Upper lobe of left lung (tissue), 6 donors: ENCODE data around the gene NR2C2AP. TPM values are rescaled to one million over a fixed set of nuclear protein-coding genes. Genes with fewer than 3 reads are reported as not detected.

Experiments used
- ATAC-seq, 2 donors: fragments of 200-7000 bp; cut with Tn5 transposase; one replicate each; pipeline ENCODE4 v1.9.1; 2022; ENCODE audit warnings: mild to moderate bottlenecking in 2 of 2, moderate library complexity in 2 of 2; ENCODE audit not compliant: low FRiP score in 2 of 2
- DNase-seq, 2 donors: peaks; one replicate each; pipeline ENCODE4 v3.0.0-alpha.2; 2019 to 2020
- H3K27ac ChIP-seq, 4 donors: fragments of 200-600 bp; sonication (generic); one replicate each; pipeline ENCODE4 v1.5.1; 2016 to 2019
- H3K27me3 ChIP-seq, 4 donors: fragments of 200-600 bp; sonication (generic); one replicate each; pipeline ENCODE4 v1.5.1; 2017 to 2019
- H3K36me3 ChIP-seq, 4 donors: fragments of 200-600 bp; sonication (generic); one replicate each; pipeline ENCODE4 v1.5.1; 2016 to 2019
- H3K4me1 ChIP-seq, 4 donors: fragments of 200-600 bp; sonication (generic); one replicate each; pipeline ENCODE4 v1.5.1; 2018 to 2019
- H3K4me3 ChIP-seq, 4 donors: fragments of 200-600 bp; sonication (generic); one replicate each; pipeline ENCODE4 v1.5.1; 2017 to 2019; ENCODE audit warnings: mild to moderate bottlenecking in 2 of 4, moderate library complexity in 1 of 4
- H3K9me3 ChIP-seq, 4 donors: fragments of 200-600 bp; sonication (generic); one replicate each; pipeline ENCODE4 v1.5.1; 2018 to 2019
- CTCF ChIP-seq, 6 experiments: fragments of 450-650 bp in 4 of 6; fragments of 200-600 bp in 2 of 6; sonication (generic) in 2 of 6; IDR thresholded peaks; one replicate each; pipeline ENCODE4 v1.5.1; 2016 to 2019; ENCODE audit warnings: antibody characterized with exemption in 6 of 6
- EP300 ChIP-seq, 4 donors: sonication (generic); formaldehyde crosslinking; IDR thresholded peaks; one replicate each; pipeline ENCODE4 v1.5.1; 2017; ENCODE audit warnings: antibody characterized with exemption in 4 of 4, control low read depth in 2 of 4
- POLR2A ChIP-seq, 4 donors: fragments of 450-650 bp; IDR thresholded peaks; one replicate each; pipeline ENCODE4 v1.5.1; 2016 to 2017; ENCODE audit warnings: antibody characterized with exemption in 4 of 4, mild to moderate bottlenecking in 2 of 4
- POLR2AphosphoS5 ChIP-seq, 2 donors: sonication (generic); formaldehyde crosslinking; IDR thresholded peaks; one replicate each; pipeline ENCODE4 v1.5.1; 2017; ENCODE audit warnings: antibody characterized with exemption in 2 of 2
- WGBS, 2 donors: methylation state at CpG; one replicate each; pipeline ENCODE4 v1.1.5; 2017 to 2018; 5-methylcytosine and 5-hydroxymethylcytosine counted together
- total RNA-seq, 6 donors: library from RNA; depleted of rRNA in 4 of 6; stranded (reverse); fragments of >200 nt in 4 of 6; gene quantifications; one replicate each; pipeline versions ENCODE4 v1.1.0 to v1.2.1, GENCODE V29; 2016 to 2021
- donor health status: DM: no; HTN: no; CAD: no; lungs with moderate emphysema.
- donor health status: DM: no; HTN: yes; CAD: no; lungs with severe emphysema.

Gene NR2C2AP
- total RNA-seq, 6 donors from 2014 or later = 5.2 to 17.0 (median 10.8) TPM

DNA sequence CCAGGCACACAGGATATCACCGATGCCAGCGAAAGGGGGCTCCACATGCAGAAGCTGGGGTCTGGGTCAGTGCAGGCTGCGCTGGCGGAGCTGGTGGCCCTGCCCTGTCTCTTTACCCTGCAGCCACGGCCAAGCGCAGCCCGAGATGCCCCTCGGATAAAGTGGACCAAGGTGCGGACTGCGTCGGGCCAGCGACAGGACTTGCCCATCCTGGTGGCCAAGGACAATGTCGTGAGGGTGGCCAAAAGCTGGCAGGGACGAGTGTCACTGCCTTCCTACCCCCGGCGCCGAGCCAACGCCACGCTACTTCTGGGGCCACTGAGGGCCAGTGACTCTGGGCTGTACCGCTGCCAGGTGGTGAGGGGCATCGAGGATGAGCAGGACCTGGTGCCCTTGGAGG is 15.7 kb upstream of the NR2C2AP start:
- Histone ChIP-seq H3K36me3 (no peaks in the 10 kb centered on the region), H3K4me1 (no peaks in the 10 kb centered on the region), H3K4me3 (no peak overlapping the region), H3K9me3 (no peaks in the 10 kb centered on the region), H3K27me3 (peaks cover 0 to 5% (median under 1%) of the 10 kb centered on the region in 4 donors), H3K27ac (no peak overlapping the region)
- ATAC-seq (no peak), DNase-seq (peak in 1 of 2 donors; percentile 79)
- TF ChIP-seq POLR2AphosphoS5 (IDR thresholded peaks at IDR 0.05) (no peak), EP300 (IDR thresholded peaks at IDR 0.05) (no peak), CTCF (IDR thresholded peaks at IDR 0.05) (no peak), POLR2A (IDR thresholded peaks at IDR 0.05) (no peak)
- WGBS, 2 donors = 82 to 89% methylated on average over 15 to 17 of the region's 21 CpGs

- Histone ChIP-seq H3K9me3 (no peaks in the 10 kb centered on the region), H3K27me3 (peaks cover 0 to 22% (median 5%) of the 10 kb centered on the region in 4 donors), H3K4me3 (no peak overlapping the region), H3K4me1 (no peaks in the 10 kb centered on the region), H3K27ac (no peak overlapping the region), H3K36me3 (no peaks in the 10 kb centered on the region)
- ATAC-seq (no peak), DNase-seq (no peak)
- WGBS, 2 donors = 59 to 62% methylated on average over 4 of the region's 4 CpGs
- TF ChIP-seq EP300 (IDR thresholded peaks at IDR 0.05) (no peak), POLR2AphosphoS5 (IDR thresholded peaks at IDR 0.05) (no peak), CTCF (IDR thresholded peaks at IDR 0.05) (no peak), POLR2A (IDR thresholded peaks at IDR 0.05) (no peak)
Observed at GRCh38 chr19:19217099-19217498, 13.9 kb upstream of the NR2C2AP start.

DNA sequence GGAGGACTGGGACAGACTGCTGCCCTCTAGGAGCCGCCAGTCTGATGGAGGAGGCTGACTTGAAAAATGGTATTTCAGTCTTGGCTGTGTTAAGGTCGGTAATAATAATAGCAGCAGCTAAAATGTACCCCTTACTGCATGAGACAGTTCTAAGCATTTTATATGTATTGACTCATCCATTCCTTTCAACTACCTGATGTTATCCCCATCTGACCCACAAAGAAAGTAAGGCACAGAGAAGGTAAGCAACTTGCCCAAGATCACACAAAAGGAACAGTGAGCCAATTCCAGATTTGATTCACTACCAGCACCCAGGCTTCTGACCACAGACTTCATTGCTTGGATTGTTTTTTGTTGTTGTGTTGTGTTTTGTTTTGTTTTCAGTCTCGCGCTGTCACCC is 12.6 kb upstream of the NR2C2AP start:
- WGBS, 2 donors = 73 to 79% methylated on average over 4 of the region's 4 CpGs
- no peak for ATAC-seq
- Histone ChIP-seq H3K4me1 (no peaks in the 10 kb centered on the region), H3K27ac (no peak overlapping the region), H3K36me3 (no peaks in the 10 kb centered on the region), H3K4me3 (no peak overlapping the region), H3K9me3 (no peaks in the 10 kb centered on the region), H3K27me3 (peaks cover 0 to 29% (median 9%) of the 10 kb centered on the region in 4 donors)
- no peak for DNase-seq
- no peak for TF ChIP-seq EP300 (IDR thresholded peaks at IDR 0.05)
- TF ChIP-seq POLR2AphosphoS5 (IDR thresholded peaks at IDR 0.05) = no peak
- no peak for TF ChIP-seq POLR2A (IDR thresholded peaks at IDR 0.05)
- no peak for TF ChIP-seq CTCF (IDR thresholded peaks at IDR 0.05)

- Histone ChIP-seq H3K4me1 (no peaks in the 10 kb centered on the region), H3K27ac (no peak overlapping the region), H3K4me3 (no peak overlapping the region), H3K27me3 (peaks cover 0 to 29% (median 9%) of the 10 kb centered on the region in 4 donors), H3K36me3 (no peaks in the 10 kb centered on the region), H3K9me3 (no peaks in the 10 kb centered on the region)
- 1 to 7% methylated on average over 2 to 8 of the region's 8 CpGs for WGBS, 2 donors
- DNase-seq = no peak
- TF ChIP-seq CTCF (IDR thresholded peaks at IDR 0.05) = no peak
- ATAC-seq = peak; percentile 7 to 53
Observed at GRCh38 chr19:19214892-19215291, 11.7 kb upstream of the NR2C2AP start.

GRCh38 chr19:19214159-19214490 is 10.9 kb upstream of the NR2C2AP start:
- TF ChIP-seq CTCF (IDR thresholded peaks at IDR 0.05) (no peak), POLR2A (IDR thresholded peaks at IDR 0.05) (no peak), POLR2AphosphoS5 (IDR thresholded peaks at IDR 0.05) (no peak), EP300 (IDR thresholded peaks at IDR 0.05) (no peak)
- H3K27ac ChIP-seq = no peak overlapping the region
- no peaks in the 10 kb centered on the region for H3K4me1 ChIP-seq
- 4 to 10% methylated on average over 5 of the region's 5 CpGs for WGBS, 2 donors
- no peaks in the 10 kb centered on the region for H3K36me3 ChIP-seq
- no peak overlapping the region for H3K4me3 ChIP-seq
- H3K27me3 ChIP-seq = peaks cover 0 to 29% (median 9%) of the 10 kb centered on the region in 4 donors
- ATAC-seq = no peak
- no peak for DNase-seq
- no peaks in the 10 kb centered on the region for H3K9me3 ChIP-seq
